ENCODE data around the gene ZNF726.
"Not testable (repeated sequence)": the region's sequence is repeated elsewhere in the genome, so short reads cannot be mapped to it uniquely, and the experiment has no call there.

The ZNF726 gene

DNA sequence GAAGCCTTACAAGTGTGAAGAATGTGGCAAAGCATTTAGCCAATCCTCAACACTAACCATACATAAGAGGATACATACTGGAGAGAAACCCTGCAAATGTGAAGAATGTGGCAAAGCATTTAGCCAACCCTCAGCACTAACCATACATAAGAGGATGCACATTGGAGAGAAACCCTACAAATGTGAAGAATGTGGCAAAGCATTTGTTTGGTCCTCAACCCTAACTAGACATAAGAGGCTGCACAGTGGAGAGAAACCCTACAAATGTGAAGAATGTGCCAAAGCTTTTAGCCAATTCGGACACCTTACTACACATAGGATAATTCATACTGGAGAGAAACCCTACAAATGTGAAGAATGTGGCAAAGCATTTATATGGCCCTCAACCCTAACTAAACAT is 18.2 kb downstream of the ZNF726 start:
- Histone ChIP-seq H3K4me3 (ENCODE audit: insufficient read depth, low read depth, low read length, poor library complexity, severe bottlenecking) (no peak overlapping the region), H3K36me3 (ENCODE audit: control insufficient read depth, insufficient read depth, low read length) (no peaks in the 10 kb centered on the region), H3K27ac (ENCODE audit: insufficient read depth, low read length, poor library complexity, severe bottlenecking) (no peak overlapping the region), H3K9me3 (ENCODE audit: control insufficient read depth, low read length) (peaks cover 5% of the 10 kb centered on the region), H3K27me3 (replicated peaks; ENCODE audit: control insufficient read depth, insufficient read depth, low read length, poor library complexity, severe bottlenecking) (no peaks in the 10 kb centered on the region), H3K4me1 (ENCODE audit: control insufficient read depth, insufficient read depth, low read length, poor library complexity, severe bottlenecking) (no peaks in the 10 kb centered on the region)
- no peak for DNase-seq

DNA sequence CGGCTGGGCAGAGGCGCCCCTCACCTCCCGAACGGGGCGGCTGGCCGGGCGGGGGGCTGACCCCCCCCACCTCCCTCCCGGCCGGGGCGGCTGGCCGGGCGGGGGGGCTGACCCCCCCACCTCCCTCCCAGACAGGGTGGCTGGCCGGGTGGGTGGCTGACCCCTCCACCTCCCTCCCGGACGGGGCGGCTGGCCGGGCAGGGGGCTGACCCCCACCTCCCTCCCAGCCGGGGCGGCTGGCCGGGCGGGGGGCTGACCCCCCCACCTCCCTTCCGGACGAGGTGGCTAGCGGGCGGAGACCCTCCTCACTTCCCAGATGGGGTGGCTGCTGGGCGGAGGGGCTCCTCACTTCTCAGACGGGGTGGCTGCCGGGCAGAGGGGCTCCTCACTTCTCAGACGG is 22.3 kb downstream of the ZNF726 start:
- H3K27me3 ChIP-seq (replicated peaks; ENCODE audit: control insufficient read depth, insufficient read depth, low read length, poor library complexity, severe bottlenecking); H3K36me3 ChIP-seq (ENCODE audit: control insufficient read depth, insufficient read depth, low read length); DNase-seq; H3K4me3 ChIP-seq (ENCODE audit: insufficient read depth, low read depth, low read length, poor library complexity, severe bottlenecking); H3K9me3 ChIP-seq (ENCODE audit: control insufficient read depth, low read length); H3K4me1 ChIP-seq (ENCODE audit: control insufficient read depth, insufficient read depth, low read length, poor library complexity, severe bottlenecking); H3K27ac ChIP-seq (ENCODE audit: insufficient read depth, low read length, poor library complexity, severe bottlenecking): not testable (repeated sequence)

- no peak for DNase-seq
- Histone ChIP-seq H3K4me3 (ENCODE audit: insufficient read depth, low read depth, low read length, poor library complexity, severe bottlenecking) (no peak overlapping the region), H3K36me3 (ENCODE audit: control insufficient read depth, insufficient read depth, low read length) (no peaks in the 10 kb centered on the region), H3K9me3 (ENCODE audit: control insufficient read depth, low read length) (no peaks in the 10 kb centered on the region), H3K4me1 (ENCODE audit: control insufficient read depth, insufficient read depth, low read length, poor library complexity, severe bottlenecking) (no peaks in the 10 kb centered on the region), H3K27me3 (replicated peaks; ENCODE audit: control insufficient read depth, insufficient read depth, low read length, poor library complexity, severe bottlenecking) (no peaks in the 10 kb centered on the region), H3K27ac (ENCODE audit: insufficient read depth, low read length, poor library complexity, severe bottlenecking) (no peak overlapping the region)
These were observed 28.7 kb downstream of the ZNF726 start for GRCh38 chr19:23943411-23943810.

- Histone ChIP-seq H3K27ac (ENCODE audit: insufficient read depth, low read length, poor library complexity, severe bottlenecking) (no peak overlapping the region), H3K27me3 (replicated peaks; ENCODE audit: control insufficient read depth, insufficient read depth, low read length, poor library complexity, severe bottlenecking) (no peaks in the 10 kb centered on the region), H3K4me1 (ENCODE audit: control insufficient read depth, insufficient read depth, low read length, poor library complexity, severe bottlenecking) (no peaks in the 10 kb centered on the region), H3K36me3 (ENCODE audit: control insufficient read depth, insufficient read depth, low read length) (no peaks in the 10 kb centered on the region), H3K9me3 (ENCODE audit: control insufficient read depth, low read length) (no peaks in the 10 kb centered on the region), H3K4me3 (ENCODE audit: insufficient read depth, low read depth, low read length, poor library complexity, severe bottlenecking) (no peak overlapping the region)
- no peak for DNase-seq
These were observed 31.9 kb downstream of the ZNF726 start for GRCh38 chr19:23946569-23946968.

DNA sequence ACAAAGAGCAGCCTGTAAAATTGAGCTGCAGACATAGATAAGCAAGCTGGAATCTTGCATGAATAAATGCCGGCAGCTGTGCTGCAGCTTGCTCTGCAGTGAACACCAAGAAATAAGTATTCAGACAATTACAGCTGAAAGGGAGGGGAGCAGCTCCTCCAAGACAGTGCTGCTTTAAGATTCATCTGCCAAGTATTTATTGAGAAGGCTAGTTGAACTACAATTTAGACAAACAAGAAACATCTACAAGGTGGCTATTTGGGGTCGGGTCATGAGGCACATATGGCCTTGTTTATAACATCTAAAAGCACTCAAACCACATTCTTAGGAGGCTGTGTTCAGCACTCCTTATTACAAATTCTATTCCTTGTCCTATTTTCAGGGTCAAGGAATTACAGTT is 34.9 kb downstream of the ZNF726 start:
- H3K36me3 ChIP-seq (ENCODE audit: control insufficient read depth, insufficient read depth, low read length): no peaks in the 10 kb centered on the region
- DNase-seq: no peak
- no peak overlapping the region for H3K27ac ChIP-seq (ENCODE audit: insufficient read depth, low read length, poor library complexity, severe bottlenecking)
- no peaks in the 10 kb centered on the region for H3K9me3 ChIP-seq (ENCODE audit: control insufficient read depth, low read length)
- no peak overlapping the region for H3K4me3 ChIP-seq (ENCODE audit: insufficient read depth, low read depth, low read length, poor library complexity, severe bottlenecking)
- no peaks in the 10 kb centered on the region for H3K27me3 ChIP-seq (replicated peaks; ENCODE audit: control insufficient read depth, insufficient read depth, low read length, poor library complexity, severe bottlenecking)
- no peaks in the 10 kb centered on the region for H3K4me1 ChIP-seq (ENCODE audit: control insufficient read depth, insufficient read depth, low read length, poor library complexity, severe bottlenecking)

DNA sequence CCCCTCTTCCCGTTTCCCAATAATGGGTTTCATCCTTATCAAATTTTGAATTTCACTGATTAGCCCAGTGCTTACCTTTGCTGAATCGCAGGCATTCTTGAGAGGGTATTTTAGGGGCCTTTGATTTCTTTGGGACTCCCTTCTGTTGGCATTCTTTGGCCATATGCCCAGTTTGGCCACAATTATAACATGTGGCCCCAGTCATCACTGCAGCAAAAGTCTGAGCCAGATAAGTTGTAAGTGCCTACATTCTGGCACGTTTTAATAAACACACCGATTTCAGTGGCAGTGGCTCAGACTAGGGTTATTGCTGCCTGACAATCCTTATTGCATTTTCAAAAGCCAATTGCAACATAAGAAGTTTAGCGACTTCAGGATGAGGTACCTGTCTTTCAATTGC is 41.4 kb downstream of the ZNF726 start:
- no peak overlapping the region for H3K4me3 ChIP-seq (ENCODE audit: insufficient read depth, low read depth, low read length, poor library complexity, severe bottlenecking)
- no peaks in the 10 kb centered on the region for H3K4me1 ChIP-seq (ENCODE audit: control insufficient read depth, insufficient read depth, low read length, poor library complexity, severe bottlenecking)
- DNase-seq: no peak
- no peaks in the 10 kb centered on the region for H3K9me3 ChIP-seq (ENCODE audit: control insufficient read depth, low read length)
- no peaks in the 10 kb centered on the region for H3K36me3 ChIP-seq (ENCODE audit: control insufficient read depth, insufficient read depth, low read length)
- H3K27me3 ChIP-seq (replicated peaks; ENCODE audit: control insufficient read depth, insufficient read depth, low read length, poor library complexity, severe bottlenecking): no peaks in the 10 kb centered on the region
- no peak overlapping the region for H3K27ac ChIP-seq (ENCODE audit: insufficient read depth, low read length, poor library complexity, severe bottlenecking)

DNA sequence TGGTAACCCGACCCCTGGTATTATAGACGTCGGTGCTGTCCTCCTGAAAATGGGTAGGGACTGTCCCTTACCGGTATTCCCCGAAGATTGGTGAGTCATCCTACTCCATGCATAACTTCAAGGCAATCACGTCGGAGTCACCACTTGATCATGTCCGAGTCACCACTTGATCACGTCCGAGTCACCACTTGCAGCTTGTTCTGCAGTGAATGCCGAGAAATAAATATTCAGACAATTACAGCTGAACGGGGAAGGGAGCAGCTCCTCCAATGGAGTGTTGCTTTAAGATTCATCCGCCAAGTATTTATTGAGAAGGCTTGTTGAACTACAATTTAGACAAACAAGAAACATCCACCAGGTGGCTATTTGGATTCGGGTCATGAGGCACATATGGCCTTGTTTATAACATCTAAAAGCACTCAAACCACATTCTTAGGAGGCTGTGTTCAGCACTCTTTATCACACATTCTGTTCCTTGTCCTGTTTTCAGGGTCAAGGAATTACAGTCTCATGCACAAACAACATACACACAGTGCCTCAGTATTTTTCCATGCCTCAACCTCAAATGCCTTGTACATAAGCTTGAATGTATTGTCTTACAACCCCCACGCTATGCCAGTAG is 43.1 kb downstream of the ZNF726 start:
- H3K27ac ChIP-seq (ENCODE audit: insufficient read depth, low read length, poor library complexity, severe bottlenecking): no peak overlapping the region
- H3K4me1 ChIP-seq (ENCODE audit: control insufficient read depth, insufficient read depth, low read length, poor library complexity, severe bottlenecking): no peaks in the 10 kb centered on the region
- no peaks in the 10 kb centered on the region for H3K9me3 ChIP-seq (ENCODE audit: control insufficient read depth, low read length)
- no peak overlapping the region for H3K4me3 ChIP-seq (ENCODE audit: insufficient read depth, low read depth, low read length, poor library complexity, severe bottlenecking)
- no peaks in the 10 kb centered on the region for H3K36me3 ChIP-seq (ENCODE audit: control insufficient read depth, insufficient read depth, low read length)
- H3K27me3 ChIP-seq (replicated peaks; ENCODE audit: control insufficient read depth, insufficient read depth, low read length, poor library complexity, severe bottlenecking): no peaks in the 10 kb centered on the region
- no peak for DNase-seq

GRCh38 chr19:23963396-23963795 is 48.7 kb downstream of the ZNF726 start:
- not testable (repeated sequence) for H3K27ac ChIP-seq (ENCODE audit: insufficient read depth, low read length, poor library complexity, severe bottlenecking); H3K4me3 ChIP-seq (ENCODE audit: insufficient read depth, low read depth, low read length, poor library complexity, severe bottlenecking); DNase-seq; H3K9me3 ChIP-seq (ENCODE audit: control insufficient read depth, low read length); H3K36me3 ChIP-seq (ENCODE audit: control insufficient read depth, insufficient read depth, low read length); H3K27me3 ChIP-seq (replicated peaks; ENCODE audit: control insufficient read depth, insufficient read depth, low read length, poor library complexity, severe bottlenecking); H3K4me1 ChIP-seq (ENCODE audit: control insufficient read depth, insufficient read depth, low read length, poor library complexity, severe bottlenecking)

GRCh38 chr19:23963881-23964280 is 49.2 kb downstream of the ZNF726 start:
- not testable (repeated sequence) for H3K27ac ChIP-seq (ENCODE audit: insufficient read depth, low read length, poor library complexity, severe bottlenecking); H3K36me3 ChIP-seq (ENCODE audit: control insufficient read depth, insufficient read depth, low read length); H3K4me1 ChIP-seq (ENCODE audit: control insufficient read depth, insufficient read depth, low read length, poor library complexity, severe bottlenecking); H3K4me3 ChIP-seq (ENCODE audit: insufficient read depth, low read depth, low read length, poor library complexity, severe bottlenecking); DNase-seq; H3K9me3 ChIP-seq (ENCODE audit: control insufficient read depth, low read length); H3K27me3 ChIP-seq (replicated peaks; ENCODE audit: control insufficient read depth, insufficient read depth, low read length, poor library complexity, severe bottlenecking)

GRCh38 chr19:23964334-23964733 is 49.6 kb downstream of the ZNF726 start:
- not testable (repeated sequence) for H3K36me3 ChIP-seq (ENCODE audit: control insufficient read depth, insufficient read depth, low read length); H3K9me3 ChIP-seq (ENCODE audit: control insufficient read depth, low read length)

GRCh38 chr19:23969630-23970029 is 54.9 kb downstream of the ZNF726 start:
- H3K4me3 ChIP-seq (ENCODE audit: insufficient read depth, low read depth, low read length, poor library complexity, severe bottlenecking): no peak overlapping the region
- H3K9me3 ChIP-seq (ENCODE audit: control insufficient read depth, low read length): no peaks in the 10 kb centered on the region
- no peaks in the 10 kb centered on the region for H3K4me1 ChIP-seq (ENCODE audit: control insufficient read depth, insufficient read depth, low read length, poor library complexity, severe bottlenecking)
- H3K27ac ChIP-seq (ENCODE audit: insufficient read depth, low read length, poor library complexity, severe bottlenecking): no peak overlapping the region
- DNase-seq: no peak
- H3K27me3 ChIP-seq (replicated peaks; ENCODE audit: control insufficient read depth, insufficient read depth, low read length, poor library complexity, severe bottlenecking): peaks cover 23% of the 10 kb centered on the region
- H3K36me3 ChIP-seq (ENCODE audit: control insufficient read depth, insufficient read depth, low read length): no peaks in the 10 kb centered on the region

More at GRCh38 chr19:23964334-23964733, 49.6 kb downstream of the ZNF726 start:
- H3K4me1 ChIP-seq (ENCODE audit: control insufficient read depth, insufficient read depth, low read length, poor library complexity, severe bottlenecking); DNase-seq; H3K27ac ChIP-seq (ENCODE audit: insufficient read depth, low read length, poor library complexity, severe bottlenecking); H3K4me3 ChIP-seq (ENCODE audit: insufficient read depth, low read depth, low read length, poor library complexity, severe bottlenecking); H3K27me3 ChIP-seq (replicated peaks; ENCODE audit: control insufficient read depth, insufficient read depth, low read length, poor library complexity, severe bottlenecking): not testable (repeated sequence)
